Mesothelial cell of epicardium (in vitro differentiated cells): ENCODE measurements around the gene KIAA0513. TPM values are rescaled to one million over a fixed set of nuclear protein-coding genes. Genes with fewer than 3 reads are reported as not detected.

ENCODE experiments used
- DNase-seq, 2 experiments: peaks; one replicate each; pipeline ENCODE4 v3.0.0; 2021; ENCODE audit warnings: low spot score in 2 of 2; ENCODE audit not compliant: unreplicated experiment in 2 of 2
- H3K27ac Mint-ChIP-seq: 2 replicates; pipeline ENCODE4 v1.8.0; 2021; ENCODE audit warnings: mixed read lengths
- H3K27me3 Mint-ChIP-seq: 2 replicates; pipeline ENCODE4 v1.8.0; 2021; ENCODE audit warnings: low read depth, mixed read lengths
- H3K36me3 Mint-ChIP-seq: 2 replicates; pipeline ENCODE4 v1.8.0; 2021; ENCODE audit warnings: mixed read lengths
- H3K4me1 Mint-ChIP-seq: 2 replicates; pipeline ENCODE4 v1.8.0; 2021; ENCODE audit warnings: mixed read lengths
- H3K4me3 Mint-ChIP-seq: 2 replicates; pipeline ENCODE4 v1.8.0; 2021; ENCODE audit warnings: mild to moderate bottlenecking, moderate library complexity, mixed read lengths
- H3K9me3 Mint-ChIP-seq: 2 replicates; pipeline ENCODE4 v1.8.0; 2021; ENCODE audit warnings: mixed read lengths
- CTCF ChIP-seq: fragments of 200-600 bp; sonication (generic); IDR thresholded peaks from one replicate; pipeline ENCODE4 v1.5.0; 2021; ENCODE audit warnings: antibody characterized with exemption; ENCODE audit not compliant: unreplicated experiment
- total RNA-seq: library from RNA; stranded (reverse); gene quantifications from 3 replicates; pipeline ENCODE4 v1.2.1, GENCODE V29; 2021

Gene KIAA0513
- total RNA-seq, 1 donor from 2014 or later: 6.8 TPM

GRCh38 chr16:85056211-85056748 lies 28.7 kb downstream of the KIAA0513 start:
- no peak for DNase-seq
- H3K36me3 Mint-ChIP-seq: no peaks in the 10 kb centered on the region
- peaks cover 20% of the 10 kb centered on the region for H3K4me1 Mint-ChIP-seq

GRCh38 chr16:85057212-85057889 lies 29.8 kb downstream of the KIAA0513 start:
- peaks cover 3% of the 10 kb centered on the region for H3K27me3 Mint-ChIP-seq
- H3K9me3 Mint-ChIP-seq: no peaks in the 10 kb centered on the region
- TF ChIP-seq CTCF: no peak
- no peak overlapping the region for H3K4me3 Mint-ChIP-seq
- peaks cover 17% of the 10 kb centered on the region for H3K4me1 Mint-ChIP-seq
- no peak overlapping the region for H3K27ac Mint-ChIP-seq
- no peak for DNase-seq
- no peaks in the 10 kb centered on the region for H3K36me3 Mint-ChIP-seq

More at GRCh38 chr16:85056211-85056748, 28.7 kb downstream of the KIAA0513 start:
- Mint-ChIP-seq H3K4me3 (peak overlapping the region; percentile 32), H3K27me3 (peaks cover 3% of the 10 kb centered on the region), H3K9me3 (no peaks in the 10 kb centered on the region), H3K27ac (peak overlapping the region; percentile 88)
- TF ChIP-seq CTCF: no peak

- no peak for DNase-seq
- H3K4me3 Mint-ChIP-seq: no peak overlapping the region
- no peaks in the 10 kb centered on the region for H3K36me3 Mint-ChIP-seq
- no peak overlapping the region for H3K27ac Mint-ChIP-seq
- H3K4me1 Mint-ChIP-seq: peaks cover 17% of the 10 kb centered on the region
- TF ChIP-seq CTCF: no peak
- no peaks in the 10 kb centered on the region for H3K9me3 Mint-ChIP-seq
- peaks cover 3% of the 10 kb centered on the region for H3K27me3 Mint-ChIP-seq
Observed at GRCh38 chr16:85057948-85058347, 30.4 kb downstream of the KIAA0513 start.

- Mint-ChIP-seq H3K9me3 (no peaks in the 10 kb centered on the region), H3K4me1 (peaks cover 17% of the 10 kb centered on the region), H3K36me3 (no peaks in the 10 kb centered on the region), H3K27me3 (peaks cover 3% of the 10 kb centered on the region), H3K4me3 (no peak overlapping the region), H3K27ac (no peak overlapping the region)
- TF ChIP-seq CTCF: no peak
- DNase-seq: no peak
Observed at GRCh38 chr16:85058909-85059308, 31.3 kb downstream of the KIAA0513 start.

- no peak overlapping the region for H3K27ac Mint-ChIP-seq
- no peak for DNase-seq
- peaks cover under 1% of the 10 kb centered on the region for H3K4me1 Mint-ChIP-seq
- peaks cover 3% of the 10 kb centered on the region for H3K27me3 Mint-ChIP-seq
- H3K36me3 Mint-ChIP-seq: no peaks in the 10 kb centered on the region
- no peak for TF ChIP-seq CTCF
- H3K4me3 Mint-ChIP-seq: no peak overlapping the region
- H3K9me3 Mint-ChIP-seq: no peaks in the 10 kb centered on the region
Observed at GRCh38 chr16:85061566-85061965, 34.0 kb downstream of the KIAA0513 start.
